ENCODE measurements around the gene LRRN4CL. TPM values are rescaled to one million over a fixed set of nuclear protein-coding genes. Genes with fewer than 3 reads are reported as not detected.
A peak's percentile ranks its signal among the peaks of the same experiment; 100 is the strongest.

Gene LRRN4CL
- total and polyA plus RNA-seq, 2 donors: 0.75 to 0.80 TPM

DNA sequence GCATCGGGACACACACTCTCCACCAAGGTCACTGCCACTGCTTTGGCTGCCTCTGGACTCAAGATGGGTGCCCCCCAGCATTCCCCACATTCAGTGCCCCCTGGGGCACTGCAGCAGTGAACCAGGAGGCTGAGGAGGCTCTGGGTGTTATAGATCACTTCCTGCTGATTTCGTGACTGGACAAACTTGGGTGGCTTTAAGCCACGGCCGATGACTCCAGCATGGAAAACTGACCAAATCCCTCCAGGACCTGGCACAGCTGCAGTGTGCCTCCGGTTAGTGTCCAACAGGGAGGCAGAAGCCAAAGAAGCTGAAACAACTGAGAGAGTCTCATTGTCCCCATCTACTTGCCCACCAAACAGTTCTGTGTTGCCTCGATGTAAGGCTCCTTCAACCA is 41.7 kb downstream of the LRRN4CL start:
- no peaks in the 10 kb centered on the region for H3K27me3 ChIP-seq (ENCODE audit: control insufficient read depth in 2 of 2, insufficient read depth in 1 of 2, low read length in 1 of 2)
- H3K4me3 ChIP-seq (ENCODE audit: low read length in 2 of 2): no peak overlapping the region
- H3K9me3 ChIP-seq (ENCODE audit: control insufficient read depth in 2 of 2, insufficient read depth in 1 of 2, low read length in 1 of 2): no peaks in the 10 kb centered on the region
- H3K27ac ChIP-seq (ENCODE audit: low read depth in 1 of 2, low read length in 1 of 2): no peak overlapping the region
- no peak for DNase-seq (ENCODE audit: low read depth in 6 of 9, low spot score in 9 of 9)
- peaks cover 19 to 32% of the 10 kb centered on the region in 2 donors for H3K4me1 ChIP-seq (ENCODE audit: control insufficient read depth in 2 of 2, insufficient read depth in 2 of 2, low read length in 2 of 2)
- H3K36me3 ChIP-seq (ENCODE audit: control insufficient read depth in 2 of 2, insufficient read depth in 2 of 2, low read length in 1 of 2): peaks cover 20 to 42% of the 10 kb centered on the region in 2 donors
- 95% methylated on average over 6 of the region's 6 CpGs for WGBS

GRCh38 chr11:62646825-62647608 is 42.3 kb downstream of the LRRN4CL start:
- peak overlapping the region; percentile 68 to 100 for H3K4me3 ChIP-seq (ENCODE audit: low read length in 2 of 2)
- H3K4me1 ChIP-seq (ENCODE audit: control insufficient read depth in 2 of 2, insufficient read depth in 2 of 2, low read length in 2 of 2): peaks cover 14 to 26% of the 10 kb centered on the region in 2 donors
- no peaks in the 10 kb centered on the region for H3K9me3 ChIP-seq (ENCODE audit: control insufficient read depth in 2 of 2, insufficient read depth in 1 of 2, low read length in 1 of 2)
- DNase-seq (ENCODE audit: low read depth in 6 of 9, low spot score in 9 of 9): no peak
- no peaks in the 10 kb centered on the region for H3K27me3 ChIP-seq (ENCODE audit: control insufficient read depth in 2 of 2, insufficient read depth in 1 of 2, low read length in 1 of 2)
- H3K27ac ChIP-seq (ENCODE audit: low read depth in 1 of 2, low read length in 1 of 2): peak overlapping the region in 1 of 2 donors; percentile 33
- WGBS: 82% methylated on average over 32 of the region's 32 CpGs
- peaks cover 20 to 42% of the 10 kb centered on the region in 2 donors for H3K36me3 ChIP-seq (ENCODE audit: control insufficient read depth in 2 of 2, insufficient read depth in 2 of 2, low read length in 1 of 2)

DNA sequence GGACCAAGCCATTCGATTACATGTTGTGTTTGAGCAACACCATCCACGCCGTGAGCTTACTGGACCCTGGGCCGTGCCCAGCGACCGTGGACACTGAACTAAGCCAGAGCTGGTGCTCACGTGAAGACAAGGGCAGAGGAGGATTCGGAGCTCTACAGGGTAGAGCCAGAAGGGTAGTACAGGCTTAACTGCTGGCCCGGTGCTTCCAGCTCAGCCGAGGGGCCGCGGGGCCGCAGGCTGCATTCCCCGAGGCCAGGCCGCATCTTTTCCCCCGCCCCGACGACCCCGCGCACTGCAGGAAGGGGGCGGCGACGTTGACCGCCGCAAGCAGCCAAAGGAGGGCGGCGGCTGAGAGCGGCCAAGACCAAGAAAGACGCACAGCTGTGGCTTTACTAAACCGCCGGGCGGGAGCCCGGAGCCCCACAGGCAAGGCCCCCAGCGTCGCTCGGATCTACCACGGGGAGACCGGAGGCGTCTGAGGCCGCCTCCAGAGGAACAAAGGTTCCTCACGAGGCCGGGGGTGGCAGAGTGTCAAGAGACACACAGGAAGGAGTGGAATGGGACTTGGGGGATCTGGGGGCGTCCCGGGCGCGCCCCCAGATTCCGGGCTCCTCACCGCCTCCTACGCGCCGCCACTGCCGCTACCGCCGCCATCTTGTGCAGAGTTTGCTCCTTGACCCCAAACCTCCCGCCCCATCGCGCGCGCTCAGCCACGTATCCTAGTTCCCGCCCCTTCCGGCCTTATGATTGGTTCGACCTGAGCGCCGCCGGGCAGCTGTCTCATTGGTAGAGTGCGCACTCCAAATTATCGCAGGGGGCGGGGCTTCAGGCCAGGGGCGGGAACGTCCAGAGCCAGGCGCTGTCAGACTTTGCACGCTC is 43.1 kb downstream of the LRRN4CL start, which contains the start of gene GANAB:
GANAB (minus strand) TSS at position 668 of the 879 bp plus-strand sequence; CDS start at position 654, 14 bp downstream.
- WGBS: under 1% methylated on average over 73 of the region's 73 CpGs
- H3K27ac ChIP-seq (ENCODE audit: low read depth in 1 of 2, low read length in 1 of 2): peak within 1 kb of the TSS; percentile 81 to 89
- H3K9me3 ChIP-seq (ENCODE audit: control insufficient read depth in 2 of 2, insufficient read depth in 1 of 2, low read length in 1 of 2): no peaks in the 10 kb centered on the region
- peaks cover 9 to 27% of the 10 kb centered on the region in 2 donors for H3K4me1 ChIP-seq (ENCODE audit: control insufficient read depth in 2 of 2, insufficient read depth in 2 of 2, low read length in 2 of 2)
- peak within 1 kb of the TSS; percentile 68 to 100 for H3K4me3 ChIP-seq (ENCODE audit: low read length in 2 of 2)
- no peaks in the 10 kb centered on the region for H3K27me3 ChIP-seq (ENCODE audit: control insufficient read depth in 2 of 2, insufficient read depth in 1 of 2, low read length in 1 of 2)
- H3K36me3 ChIP-seq (ENCODE audit: control insufficient read depth in 2 of 2, insufficient read depth in 2 of 2, low read length in 1 of 2): peaks cover 20 to 42% of the 10 kb centered on the region in 2 donors
- peak; percentile 90 to 99 (median 97) for DNase-seq (ENCODE audit: low read depth in 6 of 9, low spot score in 9 of 9)

GRCh38 chr11:62645671-62645945 is 43.7 kb downstream of the LRRN4CL start:
- no peaks in the 10 kb centered on the region for H3K9me3 ChIP-seq (ENCODE audit: control insufficient read depth in 2 of 2, insufficient read depth in 1 of 2, low read length in 1 of 2)
- WGBS: 19% methylated on average over 11 of the region's 11 CpGs
- H3K4me1 ChIP-seq (ENCODE audit: control insufficient read depth in 2 of 2, insufficient read depth in 2 of 2, low read length in 2 of 2): peaks cover 9 to 32% of the 10 kb centered on the region in 2 donors
- no peaks in the 10 kb centered on the region for H3K27me3 ChIP-seq (ENCODE audit: control insufficient read depth in 2 of 2, insufficient read depth in 1 of 2, low read length in 1 of 2)
- DNase-seq (ENCODE audit: low read depth in 6 of 9, low spot score in 9 of 9): peak in 1 of 9 donors; percentile 28
- H3K27ac ChIP-seq (ENCODE audit: low read depth in 1 of 2, low read length in 1 of 2): peak overlapping the region; percentile 81 to 89
- peaks cover 20 to 42% of the 10 kb centered on the region in 2 donors for H3K36me3 ChIP-seq (ENCODE audit: control insufficient read depth in 2 of 2, insufficient read depth in 2 of 2, low read length in 1 of 2)
- H3K4me3 ChIP-seq (ENCODE audit: low read length in 2 of 2): peak overlapping the region; percentile 68 to 100

- Histone ChIP-seq H3K4me1 (ENCODE audit: control insufficient read depth in 2 of 2, insufficient read depth in 2 of 2, low read length in 2 of 2) (peaks cover 9 to 33% of the 10 kb centered on the region in 2 donors), H3K9me3 (ENCODE audit: control insufficient read depth in 2 of 2, insufficient read depth in 1 of 2, low read length in 1 of 2) (no peaks in the 10 kb centered on the region), H3K27me3 (ENCODE audit: control insufficient read depth in 2 of 2, insufficient read depth in 1 of 2, low read length in 1 of 2) (no peaks in the 10 kb centered on the region), H3K27ac (ENCODE audit: low read depth in 1 of 2, low read length in 1 of 2) (no peak overlapping the region), H3K36me3 (ENCODE audit: control insufficient read depth in 2 of 2, insufficient read depth in 2 of 2, low read length in 1 of 2) (peaks cover 18 to 41% of the 10 kb centered on the region in 2 donors), H3K4me3 (ENCODE audit: low read length in 2 of 2) (no peak overlapping the region)
- DNase-seq (ENCODE audit: low read depth in 6 of 9, low spot score in 9 of 9): no peak
- 98% methylated on average over 8 of the region's 8 CpGs for WGBS
Measured at GRCh38 chr11:62644220-62644619, 45.1 kb downstream of the LRRN4CL start.

Other genes with a start within 250 kb of the LRRN4CL start
- 40.1 TPM for gene AHNAK, start 142.7 kb downstream of the LRRN4CL start, total RNA-seq
- gene AHNAK, start 142.7 kb downstream of the LRRN4CL start, polyA plus RNA-seq: 35.8 TPM
- gene EEF1G, start 115.6 kb downstream of the LRRN4CL start, total RNA-seq: 1,700 TPM
- gene EEF1G, start 115.6 kb downstream of the LRRN4CL start, polyA plus RNA-seq: 1,365 TPM
- gene TUT1, start 98.0 kb downstream of the LRRN4CL start, total RNA-seq: 7.8 TPM
- 25.3 TPM for gene TUT1, start 98.0 kb downstream of the LRRN4CL start, polyA plus RNA-seq
- 121 TPM for gene MTA2, start 87.7 kb downstream of the LRRN4CL start, total RNA-seq
- gene MTA2, start 87.7 kb downstream of the LRRN4CL start, polyA plus RNA-seq: 79.3 TPM
- gene EML3, start 76.8 kb downstream of the LRRN4CL start, total RNA-seq: 17.8 TPM
- 99.3 TPM for gene EML3, start 76.8 kb downstream of the LRRN4CL start, polyA plus RNA-seq
- gene ROM1, start 76.3 kb downstream of the LRRN4CL start, total RNA-seq: 1.7 TPM
- gene ROM1, start 76.3 kb downstream of the LRRN4CL start, polyA plus RNA-seq: 7.6 TPM
- 29.4 TPM for gene B3GAT3, start 67.5 kb downstream of the LRRN4CL start, total RNA-seq
- 72.2 TPM for gene B3GAT3, start 67.5 kb downstream of the LRRN4CL start, polyA plus RNA-seq
- gene GANAB, start 42.9 kb downstream of the LRRN4CL start, total RNA-seq: 95.9 TPM
- gene GANAB, start 42.9 kb downstream of the LRRN4CL start, polyA plus RNA-seq: 98.4 TPM
- gene INTS5, start 36.2 kb downstream of the LRRN4CL start, total RNA-seq: 8.6 TPM
- gene INTS5, start 36.2 kb downstream of the LRRN4CL start, polyA plus RNA-seq: 8.1 TPM
- gene C11orf98, start 24.3 kb downstream of the LRRN4CL start, total RNA-seq: 111 TPM
- 152 TPM for gene C11orf98, start 24.3 kb downstream of the LRRN4CL start, polyA plus RNA-seq
- gene CSKMT, start 24.2 kb downstream of the LRRN4CL start, total RNA-seq: 31.1 TPM
- 64.6 TPM for gene CSKMT, start 24.2 kb downstream of the LRRN4CL start, polyA plus RNA-seq
- 11.8 TPM for gene UQCC3, start 17.9 kb downstream of the LRRN4CL start, total RNA-seq
- gene UQCC3, start 17.9 kb downstream of the LRRN4CL start, polyA plus RNA-seq: 19.3 TPM
- 4.0 TPM for gene LBHD1, start 17.3 kb downstream of the LRRN4CL start, total RNA-seq
- 14.0 TPM for gene LBHD1, start 17.3 kb downstream of the LRRN4CL start, polyA plus RNA-seq
- 142 TPM for gene UBXN1, start 10.5 kb downstream of the LRRN4CL start, total RNA-seq
- gene UBXN1, start 10.5 kb downstream of the LRRN4CL start, polyA plus RNA-seq: 191 TPM
- 29.3 TPM for gene BSCL2, start 17.9 kb upstream of the LRRN4CL start, total RNA-seq
- gene BSCL2, start 17.9 kb upstream of the LRRN4CL start, polyA plus RNA-seq: 76.6 TPM
- 0.05 TPM for gene GNG3, start 18.1 kb upstream of the LRRN4CL start, total RNA-seq
- gene GNG3, start 18.1 kb upstream of the LRRN4CL start, polyA plus RNA-seq: 0.41 TPM
- gene HNRNPUL2, start 37.9 kb upstream of the LRRN4CL start, total RNA-seq: 7.7 TPM
- gene HNRNPUL2, start 37.9 kb upstream of the LRRN4CL start, polyA plus RNA-seq: 44.7 TPM
- gene TTC9C, start 39.0 kb upstream of the LRRN4CL start, total RNA-seq: 37.8 TPM
- 34.9 TPM for gene TTC9C, start 39.0 kb upstream of the LRRN4CL start, polyA plus RNA-seq
- gene ZBTB3, start 64.6 kb upstream of the LRRN4CL start, total RNA-seq: 8.9 TPM
- 7.7 TPM for gene ZBTB3, start 64.6 kb upstream of the LRRN4CL start, polyA plus RNA-seq
- gene POLR2G, start 72.0 kb upstream of the LRRN4CL start, total RNA-seq: 172 TPM
- 150 TPM for gene POLR2G, start 72.0 kb upstream of the LRRN4CL start, polyA plus RNA-seq
- gene TAF6L, start 81.9 kb upstream of the LRRN4CL start, total RNA-seq: 18.9 TPM
- 26.5 TPM for gene TAF6L, start 81.9 kb upstream of the LRRN4CL start, polyA plus RNA-seq
- 36.5 TPM for gene TMEM179B, start 97.9 kb upstream of the LRRN4CL start, total RNA-seq
- 58.2 TPM for gene TMEM179B, start 97.9 kb upstream of the LRRN4CL start, polyA plus RNA-seq
- 19.9 TPM for gene TMEM223, start 102.5 kb upstream of the LRRN4CL start, total RNA-seq
- 18.4 TPM for gene TMEM223, start 102.5 kb upstream of the LRRN4CL start, polyA plus RNA-seq
- 34.4 TPM for gene NXF1, start 115.9 kb upstream of the LRRN4CL start, total RNA-seq
- 186 TPM for gene NXF1, start 115.9 kb upstream of the LRRN4CL start, polyA plus RNA-seq
- 30.0 TPM for gene STX5, start 142.5 kb upstream of the LRRN4CL start, total RNA-seq
- 31.2 TPM for gene STX5, start 142.5 kb upstream of the LRRN4CL start, polyA plus RNA-seq
- gene TEX54, start 143.3 kb upstream of the LRRN4CL start, total RNA-seq: not detected
- gene TEX54, start 143.3 kb upstream of the LRRN4CL start, polyA plus RNA-seq: 1.3 TPM
- gene WDR74, start 150.1 kb upstream of the LRRN4CL start, total RNA-seq: 71.2 TPM
- 57.2 TPM for gene WDR74, start 150.1 kb upstream of the LRRN4CL start, polyA plus RNA-seq
- 69.1 TPM for gene SLC3A2, start 191.4 kb upstream of the LRRN4CL start, total RNA-seq
- 96.6 TPM for gene SLC3A2, start 191.4 kb upstream of the LRRN4CL start, polyA plus RNA-seq
- gene CHRM1, start 231.8 kb upstream of the LRRN4CL start, total RNA-seq: not detected
- gene CHRM1, start 231.8 kb upstream of the LRRN4CL start, polyA plus RNA-seq: 0.05 TPM